H9 (cell line): ENCODE data around the gene USP35. TPM values are rescaled to one million over a fixed set of nuclear protein-coding genes. Genes with fewer than 3 reads are reported as not detected.
A peak's percentile ranks its signal among the peaks of the same experiment; 100 is the strongest.

Experiments
- DNase-seq: peaks from one replicate; pipeline ENCODE4 v3.0.0-alpha.2; 2017
- H2AFZ ChIP-seq: one replicate; pipeline ENCODE4 v1.6.1; 2013; ENCODE audit warnings: mild to moderate bottlenecking, low read length, control low read depth, moderate library complexity
- H2AK5ac ChIP-seq: 2 replicates; pipeline ENCODE4 v1.6.1; 2013; ENCODE audit warnings: low read length, control low read depth, mixed read lengths; ENCODE audit not compliant: insufficient read length
- H2BK120ac ChIP-seq: one replicate; pipeline ENCODE4 v1.6.1; 2013; ENCODE audit warnings: low read depth, mild to moderate bottlenecking, low read length, control low read depth, inconsistent platforms; ENCODE audit not compliant: poor library complexity, severe bottlenecking
- H2BK12ac ChIP-seq: 2 replicates; pipeline ENCODE4 v1.6.1; 2013; ENCODE audit warnings: low read length, control low read depth, mixed read lengths, low read depth; ENCODE audit not compliant: insufficient read length
- H2BK15ac ChIP-seq: 2 replicates; pipeline ENCODE4 v1.6.1; 2013; ENCODE audit warnings: low read depth, low read length, control low read depth
- H2BK20ac ChIP-seq: one replicate; pipeline ENCODE4 v1.6.1; 2013; ENCODE audit warnings: low read depth, mild to moderate bottlenecking, low read length, control low read depth, inconsistent platforms; ENCODE audit not compliant: poor library complexity, severe bottlenecking
- H2BK5ac ChIP-seq: 2 replicates; pipeline ENCODE4 v1.6.1; 2013; ENCODE audit warnings: low read length, control low read depth, mixed read lengths; ENCODE audit not compliant: insufficient read length
- H3K14ac ChIP-seq: 2 replicates; pipeline ENCODE4 v1.6.1; 2013; ENCODE audit warnings: low read length, control low read depth; ENCODE audit not compliant: insufficient read depth
- H3K18ac ChIP-seq: 2 replicates; pipeline ENCODE4 v1.6.1; 2013; ENCODE audit warnings: low read depth, mild to moderate bottlenecking, mixed read lengths, low read length, control low read depth; ENCODE audit not compliant: insufficient read length
- H3K23ac ChIP-seq: 2 replicates; pipeline ENCODE4 v1.6.1; 2013; ENCODE audit warnings: low read length, control low read depth, mixed read lengths, low read depth; ENCODE audit not compliant: insufficient read length
- H3K23me2 ChIP-seq: 2 replicates; pipeline ENCODE4 v1.6.1; 2013; ENCODE audit warnings: low read depth, mild to moderate bottlenecking, mixed read lengths, low read length, control low read depth; ENCODE audit not compliant: insufficient read length, poor library complexity, severe bottlenecking
- H3K27ac ChIP-seq: 2 replicates; pipeline ENCODE4 v1.5.1; 2013; ENCODE audit warnings: low read length, control low read depth, mixed read lengths, low read depth; ENCODE audit not compliant: insufficient read length
- H3K27me3 ChIP-seq: 2 replicates; pipeline ENCODE4 v1.6.1; 2013; ENCODE audit warnings: low read length, control low read depth, inconsistent platforms; ENCODE audit not compliant: insufficient read depth
- H3K4ac ChIP-seq: 2 replicates; pipeline ENCODE4 v1.6.1; 2013; ENCODE audit warnings: low read depth, mild to moderate bottlenecking, control low read depth, inconsistent platforms, low read length, moderate library complexity
- H3K4me1 ChIP-seq: 2 replicates; pipeline ENCODE4 v1.6.1; 2013; ENCODE audit warnings: low read length, control low read depth, inconsistent platforms; ENCODE audit not compliant: insufficient read depth
- H3K4me2 ChIP-seq: 2 replicates; pipeline ENCODE4 v1.6.1; 2013; ENCODE audit warnings: low read length, control low read depth, mixed read lengths; ENCODE audit not compliant: insufficient read length, insufficient read depth
- H3K56ac ChIP-seq: 2 replicates; pipeline ENCODE4 v1.6.1; 2013; ENCODE audit warnings: low read depth, mild to moderate bottlenecking, mixed read lengths, low read length, control low read depth; ENCODE audit not compliant: insufficient read length
- H3K79me1 ChIP-seq: 2 replicates; pipeline ENCODE4 v1.6.1; 2013; ENCODE audit warnings: low read depth, mild to moderate bottlenecking, moderate library complexity, low read length, control low read depth, inconsistent platforms; ENCODE audit not compliant: insufficient read depth, poor library complexity, severe bottlenecking
- H3K79me2 ChIP-seq: 2 replicates; pipeline ENCODE4 v1.6.1; 2013; ENCODE audit warnings: low read length, control low read depth, inconsistent platforms; ENCODE audit not compliant: insufficient read depth
- H3K9ac ChIP-seq: 2 replicates; pipeline ENCODE4 v1.6.1; 2013; ENCODE audit warnings: low read length, control low read depth, mixed read lengths; ENCODE audit not compliant: insufficient read length; ENCODE audit errors: extremely low read depth
- H3K9me3 ChIP-seq: one replicate; pipeline ENCODE4 v1.6.1; 2013; ENCODE audit warnings: low read depth, low read length, inconsistent platforms; ENCODE audit not compliant: control insufficient read depth
- H3T11ph ChIP-seq: one replicate; pipeline ENCODE4 v1.6.1; 2013; ENCODE audit warnings: mild to moderate bottlenecking, low read length, control low read depth, inconsistent platforms
- H4K20me1 ChIP-seq: one replicate; pipeline ENCODE4 v1.6.1; 2013; ENCODE audit not compliant: control insufficient read depth, insufficient read length, insufficient read depth
- H4K5ac ChIP-seq: 2 replicates; pipeline ENCODE4 v1.6.1; 2013; ENCODE audit warnings: low read depth, mild to moderate bottlenecking, mixed read lengths, low read length, control low read depth; ENCODE audit not compliant: insufficient read length
- H4K8ac ChIP-seq: replicated peaks from 2 replicates; pipeline ENCODE4 v1.6.1; 2013; ENCODE audit warnings: low read length, control low read depth, mixed read lengths, low read depth; ENCODE audit not compliant: insufficient read length
- H4K91ac ChIP-seq: 2 replicates; pipeline ENCODE4 v1.6.1; 2013; ENCODE audit warnings: low read depth, mild to moderate bottlenecking, moderate library complexity, mixed read lengths, low read length, control low read depth; ENCODE audit not compliant: insufficient read length
- H3K27ac Mint-ChIP-seq, 3 experiments: 2 replicates in 2 of 3; 3 replicates in 1 of 3; pipeline ENCODE4 v1.8.0; 2020 to 2021; ENCODE audit warnings: mixed read lengths in 3 of 3, mild to moderate bottlenecking in 1 of 3, moderate library complexity in 1 of 3
- H3K27me3 Mint-ChIP-seq: 2 replicates; pipeline ENCODE4 v1.8.0; 2021; ENCODE audit warnings: low read depth, mild to moderate bottlenecking, moderate library complexity, mixed read lengths
- H3K36me3 Mint-ChIP-seq, 3 experiments: 2 replicates in 2 of 3; 3 replicates in 1 of 3; pipeline ENCODE4 v1.8.0; 2020 to 2021; ENCODE audit warnings: low read depth in 3 of 3, mixed read lengths in 3 of 3; ENCODE audit not compliant: insufficient read depth in 1 of 3
- H3K4me1 Mint-ChIP-seq, 2 experiments: 2 replicates each; pipeline ENCODE4 v1.8.0; 2020; ENCODE audit warnings: mixed read lengths in 2 of 2
- H3K4me3 Mint-ChIP-seq, 2 experiments: 2 replicates in 1 of 2; 3 replicates in 1 of 2; pipeline ENCODE4 v1.8.0; 2020 to 2021; ENCODE audit warnings: mild to moderate bottlenecking in 2 of 2, mixed read lengths in 2 of 2, moderate library complexity in 1 of 2
- H3K9me3 Mint-ChIP-seq, 2 experiments: 2 replicates in 1 of 2; 3 replicates in 1 of 2; pipeline ENCODE4 v1.8.0; 2020; ENCODE audit warnings: mild to moderate bottlenecking in 2 of 2, mixed read lengths in 2 of 2, moderate library complexity in 1 of 2
- CTCF ChIP-seq: fragments of 200-600 bp; sonication (generic); conservative IDR thresholded peaks from 3 replicates; pipeline ENCODE4 v1.8.0; 2021; ENCODE audit warnings: antibody characterized with exemption, mild to moderate bottlenecking
- WGBS: extraction: QIAGEN DNeasy Blood & Tissue Kit; methylation state at CpG from one replicate; pipeline ENCODE4 v1.1.7; 2013; ENCODE audit warnings: missing lambda C conversion rate, low lambda C conversion rate, mixed read lengths; ENCODE audit not compliant: insufficient read length; ENCODE audit errors: extremely low coverage; 5-methylcytosine and 5-hydroxymethylcytosine counted together
- total RNA-seq: library from RNA; stranded (reverse); gene quantifications from 2 replicates; pipeline ENCODE4 v1.2.1, GENCODE V29; 2021

The USP35 gene
- total RNA-seq, 1 experiment from 2014 or later, result 6.8 TPM

- H3K27ac Mint-ChIP-seq, result peak overlapping the region in 1 of 3 experiments; percentile 2; a peak in 1 of 7 replicates
- H2AFZ ChIP-seq, result no peak overlapping the region
- no peaks in the 10 kb centered on the region for H3K79me2 ChIP-seq
- H3K27me3 Mint-ChIP-seq, result no peaks in the 10 kb centered on the region
- H2BK12ac ChIP-seq, result no peak overlapping the region
- H3K4ac ChIP-seq, result no peak overlapping the region
- no peaks in the 10 kb centered on the region for H3K23me2 ChIP-seq
- no peaks in the 10 kb centered on the region for H3K79me1 ChIP-seq
- no peaks in the 10 kb centered on the region for H3K9me3 ChIP-seq
- H3K9me3 Mint-ChIP-seq, result no peaks in the 10 kb centered on the region; a peak in 1 of 5 replicates
- H3K36me3 Mint-ChIP-seq, result peaks cover 0 to 4% (median 0%) of the 10 kb centered on the region in 3 experiments; a peak in 2 of 7 replicates
- H3K23ac ChIP-seq, result no peak overlapping the region
- no peak overlapping the region for H3K14ac ChIP-seq
- peaks cover 5 to 8% of the 10 kb centered on the region in 2 experiments for H3K4me1 Mint-ChIP-seq
- H3K18ac ChIP-seq, result no peak overlapping the region
- H4K8ac ChIP-seq, result no peak overlapping the region
- no peak overlapping the region for H2BK120ac ChIP-seq
- no peak overlapping the region for H3K4me2 ChIP-seq
- no peak overlapping the region for H2AK5ac ChIP-seq
- H4K91ac ChIP-seq, result no peak overlapping the region
- no peak overlapping the region for H2BK5ac ChIP-seq
- no CpG with 5 or more reads among the region's 3 CpGs for WGBS
- H4K5ac ChIP-seq, result no peak overlapping the region
- H3K27ac ChIP-seq, result no peak overlapping the region
- no peak overlapping the region for H2BK20ac ChIP-seq
- H3K56ac ChIP-seq, result no peak overlapping the region
- no peaks in the 10 kb centered on the region for H3K4me1 ChIP-seq
- no peak overlapping the region for H3T11ph ChIP-seq
- H2BK15ac ChIP-seq, result no peak overlapping the region
- H4K20me1 ChIP-seq, result no peaks in the 10 kb centered on the region
- H3K27me3 ChIP-seq, result no peaks in the 10 kb centered on the region
- TF ChIP-seq CTCF, result no peak
- no peak for DNase-seq
- H3K4me3 Mint-ChIP-seq, result no peak overlapping the region
- no peak overlapping the region for H3K9ac ChIP-seq
Observed at GRCh38 chr11:78194490-78194889, 5.8 kb downstream of the USP35 start.
